Measurements from ENCODE around the gene DACT3. TPM values are rescaled to one million over a fixed set of nuclear protein-coding genes. Genes with fewer than 3 reads are reported as not detected.

The DACT3 gene, protein sequence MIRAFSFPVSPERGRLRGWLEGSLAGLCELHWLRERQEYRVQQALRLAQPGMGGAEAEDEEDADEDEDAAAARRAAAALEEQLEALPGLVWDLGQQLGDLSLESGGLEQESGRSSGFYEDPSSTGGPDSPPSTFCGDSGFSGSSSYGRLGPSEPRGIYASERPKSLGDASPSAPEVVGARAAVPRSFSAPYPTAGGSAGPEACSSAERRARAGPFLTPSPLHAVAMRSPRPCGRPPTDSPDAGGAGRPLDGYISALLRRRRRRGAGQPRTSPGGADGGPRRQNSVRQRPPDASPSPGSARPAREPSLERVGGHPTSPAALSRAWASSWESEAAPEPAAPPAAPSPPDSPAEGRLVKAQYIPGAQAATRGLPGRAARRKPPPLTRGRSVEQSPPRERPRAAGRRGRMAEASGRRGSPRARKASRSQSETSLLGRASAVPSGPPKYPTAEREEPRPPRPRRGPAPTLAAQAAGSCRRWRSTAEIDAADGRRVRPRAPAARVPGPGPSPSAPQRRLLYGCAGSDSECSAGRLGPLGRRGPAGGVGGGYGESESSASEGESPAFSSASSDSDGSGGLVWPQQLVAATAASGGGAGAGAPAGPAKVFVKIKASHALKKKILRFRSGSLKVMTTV
- total RNA-seq (ENCODE audit: low replicate concordance): 0.75 and 2.2 TPM in 2 replicates

DNA sequence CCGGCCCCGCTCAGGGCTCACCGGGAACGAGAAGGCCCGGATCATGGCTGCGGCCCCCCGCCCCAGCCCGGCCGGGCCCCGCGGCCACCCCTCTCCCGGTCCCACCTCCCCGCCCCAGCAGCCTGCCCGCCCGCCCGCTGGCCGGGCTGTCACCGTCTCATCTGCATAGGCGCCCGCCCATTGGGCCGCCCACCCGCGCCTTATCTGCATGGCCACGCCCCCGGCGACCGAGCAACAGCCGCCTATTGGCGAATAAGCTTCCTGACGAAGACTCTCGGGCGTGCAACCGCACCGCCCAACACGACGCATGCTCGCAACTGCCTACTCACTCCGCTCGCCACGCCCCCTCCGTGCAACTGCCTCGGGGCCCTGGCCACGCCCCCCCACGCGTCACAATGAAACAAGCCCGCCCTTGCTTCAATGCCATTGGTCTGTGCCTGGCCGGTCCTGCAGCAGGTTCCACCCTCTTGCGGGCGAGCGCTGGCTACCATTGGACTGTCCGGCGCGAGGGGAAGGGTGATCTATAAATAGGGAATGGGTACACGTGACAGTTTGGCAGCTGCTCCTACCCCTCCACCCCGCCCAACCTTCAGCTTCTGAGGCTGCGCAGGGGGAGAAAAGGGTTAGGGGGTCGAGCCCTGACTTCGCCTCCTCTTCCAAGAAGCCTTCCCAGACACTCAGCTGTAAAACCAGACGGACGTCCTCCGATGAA lies at the start of gene DACT3:
Gene DACT3 (minus strand): TSS at position 163 of the 712 bp plus-strand sequence. CDS start 118 bp downstream, at position 45.
- H3K9me3 Mint-ChIP-seq: no peaks in the 10 kb centered on the region
- H3K4me2 ChIP-seq: peak within 1 kb of the TSS; percentile 91
- no peaks in the 10 kb centered on the region for H3K36me3 ChIP-seq
- H3K4me1 Mint-ChIP-seq: peaks cover 24% of the 10 kb centered on the region
- peaks cover 25% of the 10 kb centered on the region for H3K4me1 ChIP-seq
- DNase-seq (ENCODE audit: low spot score): peak; percentile 100
- H3K36me3 Mint-ChIP-seq: no peaks in the 10 kb centered on the region
- peak within 1 kb of the TSS; percentile 35 for H2AFZ ChIP-seq (replicated peaks)
- H3K27ac Mint-ChIP-seq: no peak within 1 kb of the TSS
- H3K9ac ChIP-seq: no peak within 1 kb of the TSS
- H3K27me3 ChIP-seq: peaks cover 31% of the 10 kb centered on the region
- no peaks in the 10 kb centered on the region for H3K79me2 ChIP-seq (ENCODE audit: low read depth)
- H3K4me3 Mint-ChIP-seq: peak within 1 kb of the TSS; percentile 88
- H3K4me3 ChIP-seq: peak within 1 kb of the TSS; percentile 58
- H4K20me1 ChIP-seq (ENCODE audit: low read depth): peaks cover 15% of the 10 kb centered on the region
- peak within 1 kb of the TSS; percentile 47 for H3K27ac ChIP-seq
- peaks cover 7% of the 10 kb centered on the region for H3K27me3 Mint-ChIP-seq (ENCODE audit: insufficient read depth, low read depth)
- H3F3A ChIP-seq (ENCODE audit: low read depth): peaks cover 35% of the 10 kb centered on the region
- H3K9me3 ChIP-seq (ENCODE audit: low read depth): no peaks in the 10 kb centered on the region
- no peak for TF ChIP-seq EZH2phosphoT487 (IDR thresholded peaks at IDR 0.05)
- TF ChIP-seq, protein P1, sequence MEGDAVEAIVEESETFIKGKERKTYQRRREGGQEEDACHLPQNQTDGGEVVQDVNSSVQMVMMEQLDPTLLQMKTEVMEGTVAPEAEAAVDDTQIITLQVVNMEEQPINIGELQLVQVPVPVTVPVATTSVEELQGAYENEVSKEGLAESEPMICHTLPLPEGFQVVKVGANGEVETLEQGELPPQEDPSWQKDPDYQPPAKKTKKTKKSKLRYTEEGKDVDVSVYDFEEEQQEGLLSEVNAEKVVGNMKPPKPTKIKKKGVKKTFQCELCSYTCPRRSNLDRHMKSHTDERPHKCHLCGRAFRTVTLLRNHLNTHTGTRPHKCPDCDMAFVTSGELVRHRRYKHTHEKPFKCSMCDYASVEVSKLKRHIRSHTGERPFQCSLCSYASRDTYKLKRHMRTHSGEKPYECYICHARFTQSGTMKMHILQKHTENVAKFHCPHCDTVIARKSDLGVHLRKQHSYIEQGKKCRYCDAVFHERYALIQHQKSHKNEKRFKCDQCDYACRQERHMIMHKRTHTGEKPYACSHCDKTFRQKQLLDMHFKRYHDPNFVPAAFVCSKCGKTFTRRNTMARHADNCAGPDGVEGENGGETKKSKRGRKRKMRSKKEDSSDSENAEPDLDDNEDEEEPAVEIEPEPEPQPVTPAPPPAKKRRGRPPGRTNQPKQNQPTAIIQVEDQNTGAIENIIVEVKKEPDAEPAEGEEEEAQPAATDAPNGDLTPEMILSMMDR (IDR thresholded peaks at IDR 0.05): no peak

DNA sequence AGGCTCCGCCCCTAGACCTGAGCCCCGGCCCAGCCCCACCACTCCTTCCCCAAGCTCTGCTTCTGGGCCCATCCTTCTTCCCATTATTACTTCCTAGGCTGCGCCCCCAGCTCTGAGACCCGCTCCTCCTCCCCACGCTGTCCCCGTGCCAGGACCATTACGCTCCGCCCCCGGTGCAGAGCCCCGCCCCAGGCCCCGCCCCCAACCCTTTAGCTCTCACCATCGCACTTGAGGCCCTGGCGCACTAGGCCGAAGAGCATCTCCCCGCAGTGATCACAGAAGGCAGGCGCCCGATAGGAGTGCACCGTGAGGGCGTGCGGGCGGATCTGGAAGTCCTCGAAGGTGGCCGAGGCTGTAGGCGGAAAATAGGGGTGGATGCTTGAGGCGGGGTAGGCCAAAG lies 49.7 kb upstream of the DACT3 start:
- Histone ChIP-seq H4K20me1 (ENCODE audit: low read depth) (peaks cover 39% of the 10 kb centered on the region), H3K4me3 (no peak overlapping the region), H3K27me3 (no peaks in the 10 kb centered on the region), H3F3A (ENCODE audit: low read depth) (no peaks in the 10 kb centered on the region), H3K36me3 (peaks cover 3% of the 10 kb centered on the region), H3K4me2 (no peak overlapping the region), H3K27ac (no peak overlapping the region), H3K79me2 (ENCODE audit: low read depth) (peaks cover 38% of the 10 kb centered on the region), H3K9ac (no peak overlapping the region), H3K4me1 (peaks cover 12% of the 10 kb centered on the region), H2AFZ (replicated peaks) (no peak overlapping the region), H3K9me3 (ENCODE audit: low read depth) (no peaks in the 10 kb centered on the region)
- Mint-ChIP-seq H3K4me1 (peaks cover 15% of the 10 kb centered on the region), H3K27me3 (ENCODE audit: insufficient read depth, low read depth) (peaks cover 10% of the 10 kb centered on the region), H3K9me3 (no peaks in the 10 kb centered on the region), H3K4me3 (no peak overlapping the region), H3K36me3 (peaks cover 15% of the 10 kb centered on the region), H3K27ac (no peak overlapping the region)
- TF ChIP-seq EZH2 (IDR thresholded peaks at IDR 0.05) (no peak), EZH2phosphoT487 (IDR thresholded peaks at IDR 0.05) (no peak)
- TF ChIP-seq, protein P1 (IDR thresholded peaks at IDR 0.05): no peak
- peak; percentile 46 for DNase-seq (ENCODE audit: low spot score)

DNA sequence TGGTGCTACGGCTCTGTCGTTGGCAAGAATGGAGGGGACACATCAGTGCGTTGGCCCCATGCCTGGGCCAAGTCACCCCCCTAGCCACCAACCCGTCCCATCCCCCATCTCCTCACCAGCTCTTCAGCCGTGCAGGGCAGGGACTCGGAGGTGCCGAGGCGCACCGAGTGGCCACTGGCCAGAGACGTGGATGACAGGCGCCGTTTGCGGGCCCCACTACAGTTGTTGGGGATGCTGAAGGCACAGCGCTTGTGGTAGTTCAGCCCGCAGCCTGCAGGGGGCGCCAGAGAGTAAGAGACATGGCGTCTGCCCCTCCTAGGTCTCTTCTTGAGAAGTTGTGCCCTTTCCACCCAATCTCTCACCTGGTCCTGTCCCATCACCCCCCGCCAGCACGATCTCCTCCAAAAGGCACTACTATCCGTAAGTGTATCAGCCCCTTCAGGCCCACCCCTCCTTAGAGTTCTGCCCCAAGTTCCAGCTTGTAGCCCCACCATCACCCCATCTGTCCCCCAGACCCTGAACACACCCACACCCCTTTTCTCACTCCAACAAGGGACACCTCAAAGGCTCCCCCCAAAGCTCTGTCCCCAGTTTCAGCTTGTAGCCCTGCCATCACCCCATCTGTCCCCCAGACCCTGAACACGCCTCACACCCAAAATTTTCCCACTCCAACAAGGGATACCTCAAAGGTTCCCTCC lies 43.5 kb upstream of the DACT3 start:
- no peaks in the 10 kb centered on the region for H3K9me3 Mint-ChIP-seq
- DNase-seq (ENCODE audit: low spot score): peak; percentile 71
- H3K36me3 Mint-ChIP-seq: peaks cover 25% of the 10 kb centered on the region
- Histone ChIP-seq H3K4me2 (no peak overlapping the region), H3K4me1 (no peaks in the 10 kb centered on the region), H3K79me2 (ENCODE audit: low read depth) (no peaks in the 10 kb centered on the region), H3K36me3 (peaks cover 10% of the 10 kb centered on the region), H3K27me3 (no peaks in the 10 kb centered on the region), H3K4me3 (no peak overlapping the region), H3F3A (ENCODE audit: low read depth) (no peaks in the 10 kb centered on the region), H3K9ac (no peak overlapping the region), H3K27ac (no peak overlapping the region), H2AFZ (replicated peaks) (no peak overlapping the region), H3K9me3 (ENCODE audit: low read depth) (no peaks in the 10 kb centered on the region), H4K20me1 (ENCODE audit: low read depth) (peaks cover 5% of the 10 kb centered on the region)
- H3K4me1 Mint-ChIP-seq: no peaks in the 10 kb centered on the region
- no peak overlapping the region for H3K27ac Mint-ChIP-seq
- H3K4me3 Mint-ChIP-seq: peak overlapping the region; percentile 50
- TF ChIP-seq, protein P1 (IDR thresholded peaks at IDR 0.05): peak; percentile 92
- TF ChIP-seq EZH2 (IDR thresholded peaks at IDR 0.05): no peak
- TF ChIP-seq EZH2phosphoT487 (IDR thresholded peaks at IDR 0.05): no peak
- H3K27me3 Mint-ChIP-seq (ENCODE audit: insufficient read depth, low read depth): peaks cover 8% of the 10 kb centered on the region

Measured in neural progenitor cell (in vitro differentiated cells).